Measurements from ENCODE around the gene C2CD4D.

The C2CD4D gene

GRCh38 chr1:151834239-151834638 lies 5.4 kb downstream of the C2CD4D start:
- no peak for DNase-seq (ENCODE audit: low read depth, low spot score)

- DNase-seq (ENCODE audit: low read depth, low spot score) = no peak
Observed at GRCh38 chr1:151833172-151833900, 6.3 kb downstream of the C2CD4D start.

- no peak for DNase-seq (ENCODE audit: low read depth, low spot score)
Observed at GRCh38 chr1:151832318-151832980, 7.2 kb downstream of the C2CD4D start.

GRCh38 chr1:151831605-151832004 lies 8.0 kb downstream of the C2CD4D start, which contains the start of gene RORC:
Gene RORC, minus strand, starts transcription at chr1:151831802. Its CDS starts 38 bp downstream, at chr1:151831764.
- DNase-seq (ENCODE audit: low read depth, low spot score) = no peak

- no peak for DNase-seq (ENCODE audit: low read depth, low spot score)
Observed at GRCh38 chr1:151831256-151831591, 8.4 kb downstream of the C2CD4D start.

- no peak for DNase-seq (ENCODE audit: low read depth, low spot score)
Observed at GRCh38 chr1:151830055-151830454, 9.6 kb downstream of the C2CD4D start.

GRCh38 chr1:151829352-151830046 lies 10.1 kb downstream of the C2CD4D start:
- no peak for DNase-seq (ENCODE audit: low read depth, low spot score)

GRCh38 chr1:151828921-151829320 lies 10.7 kb downstream of the C2CD4D start:
- no peak for DNase-seq (ENCODE audit: low read depth, low spot score)

GRCh38 chr1:151827853-151828252 lies 11.8 kb downstream of the C2CD4D start:
- DNase-seq (ENCODE audit: low read depth, low spot score) = no peak

- DNase-seq (ENCODE audit: low read depth, low spot score) = no peak
Observed at GRCh38 chr1:151825751-151826660, 13.6 kb downstream of the C2CD4D start.

- no peak for DNase-seq (ENCODE audit: low read depth, low spot score)
Observed at GRCh38 chr1:151825204-151825603, 14.4 kb downstream of the C2CD4D start.

GRCh38 chr1:151823175-151823574 lies 16.4 kb downstream of the C2CD4D start:
- no peak for DNase-seq (ENCODE audit: low read depth, low spot score)

- DNase-seq (ENCODE audit: low read depth, low spot score) = no peak
Observed at GRCh38 chr1:151822404-151822803, 17.2 kb downstream of the C2CD4D start.

- DNase-seq (ENCODE audit: low read depth, low spot score) = no peak
Observed at GRCh38 chr1:151820940-151821339, 18.7 kb downstream of the C2CD4D start.

- no peak for DNase-seq (ENCODE audit: low read depth, low spot score)
Observed at GRCh38 chr1:151819976-151820623, 19.5 kb downstream of the C2CD4D start.

- no peak for DNase-seq (ENCODE audit: low read depth, low spot score)
Observed at GRCh38 chr1:151819227-151819835, 20.3 kb downstream of the C2CD4D start.

- DNase-seq (ENCODE audit: low read depth, low spot score) = no peak
Observed at GRCh38 chr1:151817353-151817730, 22.3 kb downstream of the C2CD4D start.

- no peak for DNase-seq (ENCODE audit: low read depth, low spot score)
Observed at GRCh38 chr1:151816548-151817352, 22.9 kb downstream of the C2CD4D start.

- no peak for DNase-seq (ENCODE audit: low read depth, low spot score)
Observed at GRCh38 chr1:151815716-151816327, 23.8 kb downstream of the C2CD4D start.

Data from activated naive CD8-positive, alpha-beta T cell treated with anti-CD3 and anti-CD28 coated beads, Interleukin-2, amount 50 U/mL, for 16 hours (primary cell).